HCT116 (cell line): ENCODE results near the gene SPATS2L. TPM values are rescaled to one million over a fixed set of nuclear protein-coding genes. Genes with fewer than 3 reads are reported as not detected.

Source experiments
- ATAC-seq: fragments of 200-7000 bp; cut with Tn5 transposase; 2 replicates; pipeline ENCODE4 v1.9.1; 2020; ENCODE audit warnings: mild to moderate bottlenecking, moderate library complexity
- BruUV-seq: library from RNA; stranded (reverse); fragments of 400-500 nt; replicated peaks from 2 replicates; lab custom pipeline; 2021; lab: Mats Ljungman, UMichigan
- CTCF ChIA-PET: fragments of 300-600 bp; sonication (Branson Sonifier 250); formaldehyde crosslinking; loops from one replicate; lab custom pipeline; 2021; ENCODE audit warnings: antibody characterized with exemption; lab: Charles Lee
- POLR2A ChIA-PET: fragments of 300-600, 350-600 bp; sonication (Branson Sonifier 250); formaldehyde crosslinking; loops from one replicate; lab custom pipeline; 2021; ENCODE audit warnings: antibody characterized with exemption; lab: Charles Lee
- RAD21 ChIA-PET, 2 experiments: fragments of 300-600 bp; sonication (Branson Sonifier 250); formaldehyde crosslinking; loops; one replicate each; lab custom pipeline; 2023; ENCODE audit warnings: low total read pairs in 2 of 2; ENCODE audit not compliant: uncharacterized antibody in 2 of 2, unreplicated experiment in 2 of 2, low non-redundant PET in 1 of 2; lab: Charles Lee
- DNase-seq: peaks from one replicate; pipeline ENCODE4 v3.0.0-alpha.2; 2010; ENCODE audit warnings: low read depth, low spot score
- H2AFZ ChIP-seq: fragments of 200-600 bp; shearing (Covaris generic), sonication (generic); 2 replicates; pipeline ENCODE4 v1.6.1; 2017; ENCODE audit warnings: low read depth, mixed run types, mixed read lengths, antibody characterized with exemption, low read length; ENCODE audit not compliant: poor library complexity, severe bottlenecking
- H3K27ac ChIP-seq: 2 replicates; pipeline ENCODE4 v1.5.1; 2012; ENCODE audit warnings: low read depth, low read length
- H3K27me3 ChIP-seq: fragments of 200-600 bp; sonication (generic); 2 replicates; pipeline ENCODE4 v1.6.1; 2016; ENCODE audit warnings: mixed run types, low read length, mixed read lengths; ENCODE audit not compliant: insufficient read depth
- H3K36me3 ChIP-seq, 2 experiments: fragments of 200-500 bp in 1 of 2; fragments of 200-600 bp in 1 of 2; sonication (Bioruptor generic) in 1 of 2; sonication (generic) in 1 of 2; 2 replicates each; pipeline versions ENCODE4 v1.5.1 to v1.6.1; 2014 to 2016; ENCODE audit warnings: low read length in 2 of 2, inconsistent platforms in 1 of 2, mixed read lengths in 1 of 2, mixed run types in 1 of 2; ENCODE audit not compliant: insufficient read depth in 2 of 2, control insufficient read depth in 1 of 2
- H3K4me1 ChIP-seq, 2 experiments: fragments of 200-600 bp in 1 of 2; sonication (generic) in 1 of 2; 2 replicates each; pipeline versions ENCODE4 v1.5.1 to v1.6.1; 2012 to 2017; ENCODE audit warnings: low read length in 2 of 2, inconsistent platforms in 1 of 2, mild to moderate bottlenecking in 1 of 2, mixed read lengths in 1 of 2, mixed run types in 1 of 2, moderate library complexity in 1 of 2; ENCODE audit not compliant: insufficient read depth in 2 of 2, control insufficient read depth in 1 of 2
- H3K4me2 ChIP-seq: fragments of 200-600 bp; sonication (generic); 2 replicates; pipeline ENCODE4 v1.6.1; 2017; ENCODE audit warnings: mixed run types, low read length, mixed read lengths
- H3K4me3 ChIP-seq, 2 experiments: fragments of 200-600 bp in 1 of 2; sonication (generic) in 1 of 2; replicated peaks in 1 of 2; 2 replicates each; pipeline ENCODE4 v1.5.1; 2011 to 2016; ENCODE audit warnings: low read length in 2 of 2, control low read depth in 1 of 2, low read depth in 1 of 2, mild to moderate bottlenecking in 1 of 2, mixed read lengths in 1 of 2, mixed run types in 1 of 2
- H3K79me2 ChIP-seq: fragments of 200-600 bp; sonication (generic); 2 replicates; pipeline ENCODE4 v1.6.1; 2017; ENCODE audit warnings: mild to moderate bottlenecking, mixed run types, low read length, moderate library complexity, mixed read lengths; ENCODE audit not compliant: insufficient read depth
- H3K9ac ChIP-seq: fragments of 200-600 bp; sonication (generic); 2 replicates; pipeline ENCODE4 v1.6.1; 2016; ENCODE audit warnings: low read length, mixed read lengths
- H3K9me2 ChIP-seq: fragments of 200-600 bp; sonication (generic), shearing (Covaris generic); 2 replicates; pipeline ENCODE4 v1.6.1; 2017; ENCODE audit warnings: mixed run types, mild to moderate bottlenecking, moderate library complexity; ENCODE audit not compliant: insufficient read depth
- H3K9me3 ChIP-seq, 2 experiments: fragments of 200-500 bp in 1 of 2; fragments of 200-600 bp in 1 of 2; sonication (Bioruptor generic) in 1 of 2; sonication (generic) in 1 of 2; 2 replicates each; pipeline ENCODE4 v1.6.1; 2014 to 2017; ENCODE audit warnings: low read length in 2 of 2, mixed read lengths in 2 of 2, inconsistent platforms in 1 of 2, low read depth in 1 of 2, mild to moderate bottlenecking in 1 of 2, mixed run types in 1 of 2, moderate library complexity in 1 of 2; ENCODE audit not compliant: control insufficient read depth in 1 of 2, insufficient read depth in 1 of 2
- H4K20me1 ChIP-seq: fragments of 200-600 bp; sonication (generic), shearing (Covaris generic); 2 replicates; pipeline ENCODE4 v1.6.1; 2017; ENCODE audit warnings: mixed run types, mild to moderate bottlenecking, moderate library complexity; ENCODE audit not compliant: insufficient read depth
- CBX3 ChIP-seq: IDR thresholded peaks from 2 replicates; pipeline ENCODE4 v1.6.1; 2012; ENCODE audit warnings: low read depth
- CEBPB ChIP-seq: IDR thresholded peaks from 2 replicates; pipeline ENCODE4 v1.6.1; 2012; ENCODE audit warnings: low read depth
- EGR1 ChIP-seq: IDR thresholded peaks from 2 replicates; pipeline ENCODE4 v1.6.1; 2012; ENCODE audit warnings: low read depth
- ELF1 ChIP-seq: IDR thresholded peaks from 2 replicates; pipeline ENCODE4 v1.6.1; 2012; ENCODE audit warnings: low read depth, borderline replicate concordance
- EZH2phosphoT487 ChIP-seq: fragments of 200-600 bp; IDR thresholded peaks from 2 replicates; pipeline ENCODE4 v1.6.1; 2018; ENCODE audit warnings: antibody characterized with exemption, borderline replicate concordance
- POLR2A ChIP-seq: IDR thresholded peaks from 2 replicates; pipeline ENCODE4 v1.7.0; 2011; ENCODE audit warnings: borderline replicate concordance; ENCODE audit not compliant: insufficient read depth, insufficient read length; ENCODE audit errors: extremely low read depth
- POLR2AphosphoS5 ChIP-seq: IDR thresholded peaks from 2 replicates; pipeline ENCODE4 v1.6.1; 2011; ENCODE audit warnings: mild to moderate bottlenecking, low read depth, low read length, moderate library complexity
- SIN3A ChIP-seq: IDR thresholded peaks from 2 replicates; pipeline ENCODE4 v1.6.1; 2012; ENCODE audit warnings: low read depth
- SP1 ChIP-seq: IDR thresholded peaks from 2 replicates; pipeline ENCODE4 v1.6.1; 2012; ENCODE audit warnings: low read depth
- TCF7L2 ChIP-seq: IDR thresholded peaks from 2 replicates; pipeline ENCODE4 v1.7.0; 2011; ENCODE audit warnings: borderline replicate concordance, inconsistent platforms; ENCODE audit not compliant: insufficient read depth, insufficient read length; ENCODE audit errors: extremely low read depth
- YY1 ChIP-seq: IDR thresholded peaks from 2 replicates; pipeline ENCODE4 v1.6.1; 2011; ENCODE audit warnings: low read length, low read depth, moderate library complexity, mild to moderate bottlenecking; ENCODE audit not compliant: insufficient replicate concordance; ENCODE audit errors: extremely low read depth
- ZFX ChIP-seq: fragments of 450-650 bp; IDR thresholded peaks from 2 replicates; pipeline ENCODE4 v1.6.1; 2017
- ZNF274 ChIP-seq: fragments of 200-500 bp; sonication (Bioruptor generic); IDR thresholded peaks from 2 replicates; pipeline ENCODE4 v1.6.1; 2014; ENCODE audit warnings: mild to moderate bottlenecking, low read depth, low read length, inconsistent platforms
- intact Hi-C: fragments of 100-400 bp; cut with micrococcal nuclease; formaldehyde crosslinking; loops from 2 replicates; pipeline ENCODE4 v1.10.0; 2022
- total RNA-seq: library from RNA; stranded (reverse); gene quantifications from one replicate; pipeline ENCODE4 v1.2.1, GENCODE V29; 2021; ENCODE audit not compliant: unreplicated experiment
- TF ChIP-seq, protein P1 (sequence below): IDR thresholded peaks from 2 replicates; pipeline ENCODE4 v1.6.1; 2012

The SPATS2L gene
- total RNA-seq, 1 experiment from 2014 or later = 87.1 TPM

DNA sequence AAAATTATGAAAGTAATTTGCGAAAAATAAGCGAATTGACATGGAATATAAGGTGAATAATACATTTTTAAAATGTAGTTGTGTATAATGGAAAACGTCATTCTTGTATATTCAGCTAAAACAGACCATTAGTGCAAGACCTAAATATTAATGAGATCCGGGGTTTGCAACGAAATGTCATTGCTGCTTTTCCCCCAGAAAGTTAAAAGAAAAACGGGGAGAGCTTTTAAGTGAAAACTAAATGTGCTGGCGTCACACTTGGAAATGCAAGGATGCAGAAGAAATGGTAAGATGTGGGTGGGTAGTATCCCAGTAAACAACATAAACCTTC is 219.0 kb downstream of the SPATS2L start (continued):
- TF ChIP-seq YY1 = no peak
- TF ChIP-seq POLR2A = no peak
- TF ChIP-seq SP1 = no peak
- no peak; the same call in 1 of the 2 replicates for TF ChIP-seq CBX3
- no peak for TF ChIP-seq CEBPB

DNA sequence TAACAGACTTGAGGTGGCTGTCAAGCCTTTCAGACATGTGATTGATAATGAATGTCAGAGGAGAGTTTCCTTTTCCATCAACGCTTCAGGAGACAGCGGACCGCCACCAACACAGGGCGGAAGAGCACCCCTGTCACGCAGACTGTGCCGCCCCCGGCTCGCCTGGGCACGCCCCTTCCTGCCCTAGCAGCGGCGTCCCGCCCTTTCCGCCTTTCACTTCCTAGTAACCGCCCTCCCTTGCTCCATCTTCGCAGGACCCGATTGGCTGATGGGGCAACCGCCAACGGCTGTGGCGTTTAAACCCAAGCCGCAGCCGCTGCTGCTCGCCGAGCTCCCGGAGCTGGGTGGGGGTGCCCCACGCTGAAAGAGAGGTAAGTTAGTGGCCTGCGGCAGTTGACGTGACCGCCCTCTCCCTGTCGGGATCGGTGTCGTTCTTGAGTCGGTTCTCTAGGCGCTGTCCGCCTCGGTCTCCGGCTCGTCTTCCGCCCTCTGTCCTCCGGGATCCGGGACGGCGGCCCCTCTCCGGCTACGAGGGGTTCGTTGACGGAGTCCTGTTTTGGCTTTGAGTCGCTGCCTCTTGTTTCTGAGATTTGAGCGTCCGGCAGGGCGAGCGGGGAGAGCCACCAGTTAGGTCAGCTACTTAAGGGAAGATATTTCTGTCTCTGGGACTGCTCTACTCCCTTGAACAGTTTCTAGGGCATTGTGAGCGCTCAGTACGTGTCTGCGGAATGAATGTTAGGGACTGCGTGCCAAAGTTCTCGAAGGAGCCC is 219.6 kb downstream of the SPATS2L start, which contains the start of gene SGO2:
Gene SGO2, plus strand, starts transcription at position 326 of the 770 bp plus-strand sequence. CDS start 6,769 bp downstream, outside the sequence.
- Histone ChIP-seq H3K4me1 (peaks cover 4 to 22% of the 10 kb centered on the region in 2 experiments; a peak in 3 of 4 replicates), H4K20me1 (no peaks in the 10 kb centered on the region), H2AFZ (peak within 1 kb of the TSS; percentile 82), H3K4me3 (peak within 1 kb of the TSS; percentile 93 to 96), H3K27ac (peak within 1 kb of the TSS; percentile 59), H3K9me3 (no peaks in the 10 kb centered on the region), H3K27me3 (no peaks in the 10 kb centered on the region), H3K9me2 (no peaks in the 10 kb centered on the region), H3K36me3 (no peaks in the 10 kb centered on the region), H3K4me2 (peak within 1 kb of the TSS; percentile 92), H3K9ac (peak within 1 kb of the TSS; percentile 88), H3K79me2 (peaks cover 50% of the 10 kb centered on the region)
- ChIA-PET RAD21 (interaction anchor here in 1 of 2 experiments (0.8 kb wide), 1 partner anchor 16 kb away, joined by 3 read pairs; the partner anchor contains the start of gene KCTD18), CTCF (interaction anchor here (1.2 kb wide), 1 partner anchor 180 kb away, joined by 3 read pairs; no protein-coding TSS in a partner anchor), POLR2A (interaction anchor here (1.1 kb wide), 1 partner anchor 147 kb away, joined by 4 read pairs; no protein-coding TSS in a partner anchor)
- intact Hi-C loops = no loop called here
- DNase-seq (peak; percentile 87), ATAC-seq (peak; percentile 99)
- TSS peak; percentile 72 for BruUV-seq
- peak; percentile 94 for TF ChIP-seq EGR1
- TF ChIP-seq POLR2AphosphoS5 = peak; percentile 92
- TF ChIP-seq EZH2phosphoT487 = no peak
- TF ChIP-seq ELF1 = peak; percentile 88
- TF ChIP-seq YY1 = no peak
- TF ChIP-seq SIN3A = peak; percentile 85
- no peak for TF ChIP-seq ZNF274
- TF ChIP-seq, protein P1, sequence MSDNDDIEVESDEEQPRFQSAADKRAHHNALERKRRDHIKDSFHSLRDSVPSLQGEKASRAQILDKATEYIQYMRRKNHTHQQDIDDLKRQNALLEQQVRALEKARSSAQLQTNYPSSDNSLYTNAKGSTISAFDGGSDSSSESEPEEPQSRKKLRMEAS = peak; percentile 82
- no peak for TF ChIP-seq TCF7L2
- TF ChIP-seq SP1 = peak; percentile 92
- peak; percentile 74; the same call in 1 of the 2 replicates for TF ChIP-seq CBX3
- no peak for TF ChIP-seq ZFX
